Measurements from ENCODE around the gene NR1D1. TPM values are rescaled to one million over a fixed set of nuclear protein-coding genes. Genes with fewer than 3 reads are reported as not detected.
A peak's percentile ranks its signal among the peaks of the same experiment; 100 is the strongest.

Gene NR1D1
- total RNA-seq, 2 donors from 2014 or later, result 10.3 to 29.1 TPM

DNA sequence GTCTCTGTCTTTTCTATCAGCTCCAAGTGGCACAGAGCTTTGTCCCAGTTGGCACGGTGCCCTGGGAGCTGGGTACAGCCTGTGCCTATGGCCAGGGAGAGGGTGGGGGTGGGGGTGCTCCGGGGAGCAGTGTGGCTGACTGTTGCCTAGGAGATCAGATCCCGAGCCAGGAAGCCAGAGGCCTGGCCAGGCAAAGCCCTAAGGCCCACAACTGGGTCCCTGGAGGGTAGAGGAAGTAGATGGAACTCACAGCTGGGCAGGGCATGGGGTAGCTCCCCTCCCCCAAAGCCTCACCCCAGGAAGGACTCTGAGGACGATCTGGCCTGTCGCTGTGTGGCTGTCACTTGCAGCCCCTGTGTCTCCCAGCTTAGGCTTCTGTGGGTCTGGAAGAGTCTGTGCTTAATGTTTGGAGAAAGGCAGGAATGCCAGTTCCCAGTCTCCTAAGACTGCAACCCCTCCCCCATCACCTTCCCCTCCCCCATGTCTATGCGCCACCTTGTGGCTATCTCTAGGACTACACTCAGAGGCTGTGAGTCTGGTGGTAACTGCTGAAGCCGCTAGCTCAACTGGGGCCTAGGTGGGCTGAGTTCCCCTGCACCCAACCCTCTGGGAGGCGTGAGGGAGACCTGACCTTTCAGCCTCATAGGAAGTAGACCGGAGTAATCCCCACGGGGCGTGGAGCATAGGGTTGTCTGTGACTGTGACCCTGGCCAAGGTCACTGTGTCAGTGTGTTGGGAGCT is 25.0 kb downstream of the NR1D1 start:
- Histone ChIP-seq H3K27me3 (replicated peaks; ENCODE audit: insufficient read depth) (no peaks in the 10 kb centered on the region), H3K9me3 (no peaks in the 10 kb centered on the region), H3K36me3 (peaks cover 25% of the 10 kb centered on the region), H3K27ac (peak overlapping the region; percentile 92 to 95), H3K4me1 (ENCODE audit: control insufficient read depth in 1 of 2, low read depth in 2 of 2) (peaks cover 65 to 73% of the 10 kb centered on the region in 2 donors), H3K4me3 (peak overlapping the region; percentile 45)
- DNase-seq (ENCODE audit: low spot score), result peak; percentile 69
- TF ChIP-seq CTCF (IDR thresholded peaks at IDR 0.05), result peak; percentile 96
- ATAC-seq (ENCODE audit: insufficient number of reproducible peaks, low FRiP score, low read depth), result peak; percentile 65

DNA sequence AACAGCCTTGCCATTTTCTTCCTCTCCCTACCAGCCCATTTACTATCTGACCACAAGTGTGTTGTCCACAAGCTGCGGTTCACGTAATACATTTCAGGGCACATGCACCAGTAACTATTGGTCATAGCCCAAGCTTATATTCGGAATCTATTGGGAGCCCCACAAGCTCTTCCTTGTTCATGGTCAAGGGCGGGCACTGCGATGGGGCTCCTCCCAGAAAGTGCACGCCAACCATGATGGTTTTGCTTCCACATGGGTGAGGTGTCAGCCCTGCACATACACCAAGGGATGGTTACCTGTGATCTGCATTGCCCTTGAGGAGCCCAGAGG is 25.6 kb downstream of the NR1D1 start:
- Histone ChIP-seq H3K27me3 (replicated peaks; ENCODE audit: insufficient read depth) (no peaks in the 10 kb centered on the region), H3K27ac (peak overlapping the region; percentile 92 to 95), H3K9me3 (no peaks in the 10 kb centered on the region), H3K4me1 (ENCODE audit: control insufficient read depth in 1 of 2, low read depth in 2 of 2) (peaks cover 70 to 79% of the 10 kb centered on the region in 2 donors), H3K4me3 (peak overlapping the region; percentile 45), H3K36me3 (peaks cover 25% of the 10 kb centered on the region)
- DNase-seq (ENCODE audit: low spot score) (no peak), ATAC-seq (ENCODE audit: insufficient number of reproducible peaks, low FRiP score, low read depth) (no peak)
- TF ChIP-seq CTCF (IDR thresholded peaks at IDR 0.05), result no peak

GRCh38 chr17:40074175-40074512 is 26.2 kb downstream of the NR1D1 start:
- TF ChIP-seq CTCF (IDR thresholded peaks at IDR 0.05), result no peak
- H3K9me3 ChIP-seq, result no peaks in the 10 kb centered on the region
- H3K27me3 ChIP-seq (replicated peaks; ENCODE audit: insufficient read depth), result no peaks in the 10 kb centered on the region
- DNase-seq (ENCODE audit: low spot score), result no peak
- H3K36me3 ChIP-seq, result peaks cover 23% of the 10 kb centered on the region
- H3K4me3 ChIP-seq, result no peak overlapping the region
- no peak for ATAC-seq (ENCODE audit: insufficient number of reproducible peaks, low FRiP score, low read depth)
- H3K4me1 ChIP-seq (ENCODE audit: control insufficient read depth in 1 of 2, low read depth in 2 of 2), result peaks cover 76 to 86% of the 10 kb centered on the region in 2 donors
- peak overlapping the region; percentile 92 to 95 for H3K27ac ChIP-seq

- Histone ChIP-seq H3K4me3 (no peak overlapping the region), H3K9me3 (no peaks in the 10 kb centered on the region), H3K27me3 (replicated peaks; ENCODE audit: insufficient read depth) (no peaks in the 10 kb centered on the region), H3K4me1 (ENCODE audit: control insufficient read depth in 1 of 2, low read depth in 2 of 2) (peaks cover 77 to 89% of the 10 kb centered on the region in 2 donors), H3K36me3 (peaks cover 19% of the 10 kb centered on the region), H3K27ac (peak overlapping the region; percentile 92 to 95)
- no peak for ATAC-seq (ENCODE audit: insufficient number of reproducible peaks, low FRiP score, low read depth)
- no peak for TF ChIP-seq CTCF (IDR thresholded peaks at IDR 0.05)
- no peak for DNase-seq (ENCODE audit: low spot score)
Observed at GRCh38 chr17:40073454-40074174, 26.8 kb downstream of the NR1D1 start.

- TF ChIP-seq CTCF (IDR thresholded peaks at IDR 0.05), result no peak
- DNase-seq (ENCODE audit: low spot score) (no peak), ATAC-seq (ENCODE audit: insufficient number of reproducible peaks, low FRiP score, low read depth) (no peak)
- peak overlapping the region; percentile 92 to 95 for H3K27ac ChIP-seq
- no peaks in the 10 kb centered on the region for H3K9me3 ChIP-seq
- H3K4me1 ChIP-seq (ENCODE audit: control insufficient read depth in 1 of 2, low read depth in 2 of 2), result peaks cover 85 to 96% of the 10 kb centered on the region in 2 donors
- peak overlapping the region; percentile 54 for H3K4me3 ChIP-seq
- peaks cover 19% of the 10 kb centered on the region for H3K36me3 ChIP-seq
- H3K27me3 ChIP-seq (replicated peaks; ENCODE audit: insufficient read depth), result no peaks in the 10 kb centered on the region
Observed at GRCh38 chr17:40072735-40073346, 27.5 kb downstream of the NR1D1 start.

Measured in thoracic aorta (tissue), 2 donors.